Osteoblast (primary cell): Measurements from ENCODE around the gene HELT. TPM values are rescaled to one million over a fixed set of nuclear protein-coding genes. Genes with fewer than 3 reads are reported as not detected.

Experiments
- DNase-seq: peaks from one replicate; pipeline ENCODE4 v3.0.0; 2011; ENCODE audit warnings: low spot score, mixed read lengths; ENCODE audit not compliant: insufficient read length; ENCODE audit errors: missing footprints
- H2AFZ ChIP-seq: 2 replicates; pipeline ENCODE4 v1.6.0; 2011; ENCODE audit warnings: mild to moderate bottlenecking, low read length
- H3K27ac ChIP-seq: 2 replicates; pipeline ENCODE4 v1.5.1; 2011; ENCODE audit warnings: mild to moderate bottlenecking, low read depth, low read length, moderate library complexity
- H3K27me3 ChIP-seq: 2 replicates; pipeline ENCODE4 v1.6.0; 2012; ENCODE audit warnings: mild to moderate bottlenecking, control low read depth, inconsistent platforms, low read length, moderate library complexity; ENCODE audit not compliant: insufficient read depth
- H3K36me3 ChIP-seq: 2 replicates; pipeline ENCODE4 v1.5.1; 2011; ENCODE audit warnings: mild to moderate bottlenecking, low read length, control low read depth, moderate library complexity; ENCODE audit not compliant: insufficient read depth
- H3K4me1 ChIP-seq: 2 replicates; pipeline ENCODE4 v1.5.1; 2011; ENCODE audit warnings: mild to moderate bottlenecking, low read length, control low read depth, moderate library complexity; ENCODE audit not compliant: insufficient read depth
- H3K4me2 ChIP-seq: 2 replicates; pipeline ENCODE4 v1.6.0; 2011; ENCODE audit warnings: mild to moderate bottlenecking, low read length; ENCODE audit not compliant: insufficient read depth
- H3K4me3 ChIP-seq: fragments of 200-600 bp; sonication (generic); 3 replicates; pipeline ENCODE4 v1.5.1; 2012; ENCODE audit warnings: mild to moderate bottlenecking, low read length, inconsistent platforms; ENCODE audit not compliant: insufficient read depth
- H3K79me2 ChIP-seq: 2 replicates; pipeline ENCODE4 v1.6.0; 2012; ENCODE audit warnings: mild to moderate bottlenecking, low read length, control low read depth, inconsistent platforms; ENCODE audit not compliant: insufficient read depth
- H3K9me3 ChIP-seq: 2 replicates; pipeline ENCODE4 v1.5.1; 2011; ENCODE audit warnings: low read depth, low read length, control low read depth
- H4K20me1 ChIP-seq: 2 replicates; pipeline ENCODE4 v1.6.0; 2012; ENCODE audit warnings: mild to moderate bottlenecking, low read length, control low read depth; ENCODE audit not compliant: insufficient read depth
- CTCF ChIP-seq: IDR thresholded peaks from 2 replicates; pipeline ENCODE4 v1.5.1; 2011; ENCODE audit warnings: mild to moderate bottlenecking, low read depth, low read length, moderate library complexity; ENCODE audit errors: extremely low read depth
- total RNA-seq: library from RNA; depleted of rRNA; stranded (reverse); fragments of >200 nt; gene quantifications from 2 replicates; pipeline ENCODE4 v1.2.3, GENCODE V29; 2012

The HELT gene
- total RNA-seq, 1 donor: not detected

GRCh38 chr4:185066179-185066578 is 47.9 kb downstream of the HELT start:
- no peaks in the 10 kb centered on the region for H3K4me1 ChIP-seq
- no peaks in the 10 kb centered on the region for H3K36me3 ChIP-seq
- no peak for DNase-seq
- no peak overlapping the region for H3K27ac ChIP-seq
- H3K27me3 ChIP-seq: peaks cover 3% of the 10 kb centered on the region
- no peaks in the 10 kb centered on the region for H3K9me3 ChIP-seq
- H3K4me3 ChIP-seq: no peak overlapping the region
- no peaks in the 10 kb centered on the region for H3K79me2 ChIP-seq
- H2AFZ ChIP-seq: no peak overlapping the region
- no peak overlapping the region for H3K4me2 ChIP-seq
- no peak for TF ChIP-seq CTCF
- H4K20me1 ChIP-seq: no peaks in the 10 kb centered on the region

GRCh38 chr4:185068837-185069236 is 50.5 kb downstream of the HELT start:
- no peaks in the 10 kb centered on the region for H3K9me3 ChIP-seq
- peaks cover 11% of the 10 kb centered on the region for H3K27me3 ChIP-seq
- no peaks in the 10 kb centered on the region for H3K36me3 ChIP-seq
- TF ChIP-seq CTCF: no peak
- DNase-seq: no peak
- no peak overlapping the region for H3K4me3 ChIP-seq
- H3K79me2 ChIP-seq: no peaks in the 10 kb centered on the region
- H3K4me1 ChIP-seq: no peaks in the 10 kb centered on the region
- no peak overlapping the region for H2AFZ ChIP-seq
- no peak overlapping the region for H3K27ac ChIP-seq
- H4K20me1 ChIP-seq: no peaks in the 10 kb centered on the region
- H3K4me2 ChIP-seq: no peak overlapping the region

Other genes starting within 250 kb of the HELT start
- gene ACSL1, start 192.5 kb upstream of the HELT start, total RNA-seq: 57.5 and 61.0 TPM in 2 replicates
- gene SLC25A4, start 124.8 kb downstream of the HELT start, total RNA-seq: 8.3 and 14.1 TPM in 2 replicates
- gene CFAP97, start 185.5 kb downstream of the HELT start, total RNA-seq: 74.3 and 77.1 TPM in 2 replicates
- gene SNX25, start 191.1 kb downstream of the HELT start, total RNA-seq: 66.3 and 98.1 TPM in 2 replicates